ENCODE measurements around the gene INPP5A.

DNA sequence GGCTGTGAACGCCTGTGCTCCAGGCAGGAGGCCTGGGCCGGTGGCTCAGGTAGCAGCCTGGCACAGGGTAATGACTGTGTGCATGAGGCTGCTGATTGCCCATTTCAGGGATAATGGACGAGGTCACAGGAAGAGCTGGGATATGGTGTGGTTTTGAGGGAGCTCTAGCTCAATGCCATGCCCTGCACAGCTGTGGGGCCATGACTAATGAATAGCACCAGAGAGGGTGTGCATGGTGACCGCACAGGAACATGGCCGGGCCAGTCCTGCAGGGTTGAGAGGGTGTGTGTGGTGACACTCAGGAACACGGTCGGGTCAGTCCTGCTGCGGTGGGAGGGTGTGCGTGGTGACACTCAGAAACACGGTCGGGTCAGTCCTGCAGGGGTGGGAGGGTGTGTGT, 226.5 kb downstream of the INPP5A start:
- TF ChIP-seq, protein P1, sequence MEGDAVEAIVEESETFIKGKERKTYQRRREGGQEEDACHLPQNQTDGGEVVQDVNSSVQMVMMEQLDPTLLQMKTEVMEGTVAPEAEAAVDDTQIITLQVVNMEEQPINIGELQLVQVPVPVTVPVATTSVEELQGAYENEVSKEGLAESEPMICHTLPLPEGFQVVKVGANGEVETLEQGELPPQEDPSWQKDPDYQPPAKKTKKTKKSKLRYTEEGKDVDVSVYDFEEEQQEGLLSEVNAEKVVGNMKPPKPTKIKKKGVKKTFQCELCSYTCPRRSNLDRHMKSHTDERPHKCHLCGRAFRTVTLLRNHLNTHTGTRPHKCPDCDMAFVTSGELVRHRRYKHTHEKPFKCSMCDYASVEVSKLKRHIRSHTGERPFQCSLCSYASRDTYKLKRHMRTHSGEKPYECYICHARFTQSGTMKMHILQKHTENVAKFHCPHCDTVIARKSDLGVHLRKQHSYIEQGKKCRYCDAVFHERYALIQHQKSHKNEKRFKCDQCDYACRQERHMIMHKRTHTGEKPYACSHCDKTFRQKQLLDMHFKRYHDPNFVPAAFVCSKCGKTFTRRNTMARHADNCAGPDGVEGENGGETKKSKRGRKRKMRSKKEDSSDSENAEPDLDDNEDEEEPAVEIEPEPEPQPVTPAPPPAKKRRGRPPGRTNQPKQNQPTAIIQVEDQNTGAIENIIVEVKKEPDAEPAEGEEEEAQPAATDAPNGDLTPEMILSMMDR (IDR thresholded peaks at IDR 0.05) = no peak
- TF ChIP-seq POLR2A (IDR thresholded peaks at IDR 0.05) = no peak

Data from upper lobe of left lung (tissue), 4 donors.